Measurements from ENCODE around the gene USF2. TPM values are rescaled to one million over a fixed set of nuclear protein-coding genes. Genes with fewer than 3 reads are reported as not detected.
"Not testable (repeated sequence)": the region's sequence is repeated elsewhere in the genome, so short reads cannot be mapped to it uniquely, and the experiment has no call there.

Gene USF2
- total RNA-seq, 1 donor from 2014 or later: 137 TPM

- Mint-ChIP-seq H3K27me3 (ENCODE audit: low read depth) (no peaks in the 10 kb centered on the region), H3K9me3 (no peaks in the 10 kb centered on the region), H3K36me3 (no peaks in the 10 kb centered on the region), H3K4me3 (no peak within 1 kb of the TSS), H3K27ac (no peak within 1 kb of the TSS), H3K4me1 (no peaks in the 10 kb centered on the region)
- no peak for TF ChIP-seq CTCF (IDR thresholded peaks at IDR 0.05; ENCODE audit: unreplicated experiment)
- DNase-seq (ENCODE audit: low spot score in 2 of 2, unreplicated experiment in 2 of 2): no peak
Observed at GRCh38 chr19:35228177-35228930, 40.4 kb upstream of the USF2 start, which contains the start of gene FAM187B. Gene FAM187B, minus strand, starts transcription at chr19:35228739. Its CDS starts 59 bp downstream, at chr19:35228680.

DNA sequence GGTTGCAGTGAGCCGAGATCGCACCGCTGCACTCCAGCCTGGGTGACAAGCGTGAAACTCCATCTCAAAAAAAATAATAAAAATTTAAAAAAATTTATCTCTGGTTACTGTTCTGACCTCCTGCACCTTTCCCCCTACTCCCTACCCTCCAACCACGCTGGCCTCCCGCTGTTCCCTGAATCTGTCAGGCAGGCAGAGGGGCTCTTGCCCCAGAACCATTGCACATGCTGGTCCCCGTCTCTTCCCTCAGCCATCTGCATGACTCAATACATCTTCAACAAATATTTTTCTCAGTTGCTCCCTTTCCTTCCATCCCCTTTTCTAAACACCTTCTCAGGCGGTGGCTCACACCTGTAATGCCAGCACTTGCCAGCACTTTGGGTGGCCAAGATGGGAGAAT lies 39.2 kb upstream of the USF2 start:
- Mint-ChIP-seq H3K36me3 (no peaks in the 10 kb centered on the region), H3K9me3 (peaks cover 4% of the 10 kb centered on the region), H3K27me3 (ENCODE audit: low read depth) (peaks cover 1% of the 10 kb centered on the region), H3K27ac (no peak overlapping the region), H3K4me3 (no peak overlapping the region), H3K4me1 (no peaks in the 10 kb centered on the region)
- no peak for DNase-seq (ENCODE audit: low spot score in 2 of 2, unreplicated experiment in 2 of 2)
- no peak for TF ChIP-seq CTCF (IDR thresholded peaks at IDR 0.05; ENCODE audit: unreplicated experiment)

GRCh38 chr19:35231956-35232645 lies 36.7 kb upstream of the USF2 start:
- Mint-ChIP-seq H3K4me3 (no peak overlapping the region), H3K9me3 (peaks cover 8% of the 10 kb centered on the region), H3K27ac (no peak overlapping the region), H3K36me3 (no peaks in the 10 kb centered on the region), H3K4me1 (no peaks in the 10 kb centered on the region), H3K27me3 (ENCODE audit: low read depth) (peaks cover 1% of the 10 kb centered on the region)
- DNase-seq (ENCODE audit: low spot score in 2 of 2, unreplicated experiment in 2 of 2): no peak
- TF ChIP-seq CTCF (IDR thresholded peaks at IDR 0.05; ENCODE audit: unreplicated experiment): no peak

DNA sequence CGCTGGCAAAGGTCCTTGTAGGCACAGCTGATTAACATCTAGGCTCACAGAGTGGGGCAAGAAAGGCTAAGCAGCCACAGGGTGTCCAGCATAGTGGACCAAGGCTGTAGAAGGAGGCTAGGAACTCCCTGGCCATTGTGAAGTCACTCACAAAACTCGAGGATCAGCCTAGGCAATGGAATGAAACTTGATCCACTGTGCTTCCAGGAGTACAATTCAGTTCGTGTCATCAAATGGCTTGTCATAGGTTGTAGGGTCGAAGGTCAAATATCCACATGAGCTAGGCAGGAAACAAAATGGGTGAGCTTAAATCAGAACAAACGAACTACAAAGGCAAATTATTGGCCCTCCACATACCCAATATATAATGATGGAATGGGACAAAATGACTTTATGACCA lies 35.9 kb upstream of the USF2 start:
- no peak overlapping the region for H3K27ac Mint-ChIP-seq
- DNase-seq (ENCODE audit: low spot score in 2 of 2, unreplicated experiment in 2 of 2): no peak
- no peak for TF ChIP-seq CTCF (IDR thresholded peaks at IDR 0.05; ENCODE audit: unreplicated experiment)
- no peaks in the 10 kb centered on the region for H3K36me3 Mint-ChIP-seq
- H3K4me1 Mint-ChIP-seq: no peaks in the 10 kb centered on the region
- peaks cover 8% of the 10 kb centered on the region for H3K9me3 Mint-ChIP-seq
- H3K27me3 Mint-ChIP-seq (ENCODE audit: low read depth): peaks cover 1% of the 10 kb centered on the region
- no peak overlapping the region for H3K4me3 Mint-ChIP-seq

DNA sequence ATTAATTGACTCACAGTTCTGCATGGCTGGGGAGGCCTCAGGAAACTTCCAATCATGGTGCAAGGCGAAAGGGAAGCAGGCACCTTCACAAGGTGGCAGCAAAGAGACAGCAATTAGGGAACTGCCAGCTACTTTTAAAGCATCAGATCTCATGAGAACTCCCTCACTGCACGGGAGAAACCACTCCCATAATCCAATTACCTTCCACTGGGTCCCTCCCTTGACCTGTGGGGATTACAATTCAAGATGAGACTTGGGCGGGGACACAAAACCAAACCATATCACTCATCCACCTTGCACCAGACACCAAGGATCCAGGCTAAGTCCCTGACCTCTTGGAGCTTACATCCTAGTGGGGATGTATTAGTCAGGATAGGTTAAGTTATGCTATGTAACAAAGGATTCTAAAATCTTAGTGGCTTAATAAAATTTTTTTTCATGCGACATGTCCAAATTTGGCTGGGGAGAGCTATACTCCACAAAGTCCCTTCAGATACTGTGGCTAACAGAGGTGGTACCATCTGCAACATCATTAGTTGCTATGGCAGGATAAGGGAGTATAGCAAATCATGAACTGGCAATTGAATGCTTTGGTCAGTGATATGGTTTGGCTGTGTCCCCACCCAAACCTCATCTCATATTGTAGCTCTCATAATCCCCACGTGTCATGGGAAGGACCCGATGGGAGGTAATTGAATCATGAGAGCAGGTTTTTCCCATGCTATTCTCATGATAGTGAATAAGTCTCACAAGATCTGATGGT lies 31.9 kb upstream of the USF2 start:
- H3K4me3 Mint-ChIP-seq: no peak overlapping the region
- peaks cover 30% of the 10 kb centered on the region for H3K9me3 Mint-ChIP-seq
- H3K4me1 Mint-ChIP-seq: no peaks in the 10 kb centered on the region
- peaks cover 2% of the 10 kb centered on the region for H3K36me3 Mint-ChIP-seq
- no peak for TF ChIP-seq CTCF (IDR thresholded peaks at IDR 0.05; ENCODE audit: unreplicated experiment)
- H3K27ac Mint-ChIP-seq: no peak overlapping the region
- peaks cover 3% of the 10 kb centered on the region for H3K27me3 Mint-ChIP-seq (ENCODE audit: low read depth)
- DNase-seq (ENCODE audit: low spot score in 2 of 2, unreplicated experiment in 2 of 2): no peak

DNA sequence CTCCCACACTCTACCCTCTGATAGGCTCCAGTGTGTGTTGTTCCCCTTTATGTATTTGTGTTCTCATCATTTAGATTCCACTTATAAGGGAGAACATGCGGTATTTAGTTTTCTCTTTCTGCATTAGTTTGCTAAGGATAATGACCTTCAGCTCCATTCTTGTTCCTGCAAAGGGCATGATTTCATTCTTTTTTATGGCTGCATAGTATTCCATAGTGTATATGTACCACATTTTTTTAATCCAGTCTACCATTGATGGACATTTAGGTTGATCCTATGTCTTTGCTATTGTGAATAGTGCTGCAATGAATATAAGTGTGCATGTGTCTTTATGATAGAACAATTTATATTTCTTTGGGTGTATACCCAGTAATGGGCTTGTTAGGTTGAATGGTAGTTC lies 29.2 kb upstream of the USF2 start:
- H3K36me3 Mint-ChIP-seq; DNase-seq (ENCODE audit: low spot score in 2 of 2, unreplicated experiment in 2 of 2); H3K4me3 Mint-ChIP-seq; H3K4me1 Mint-ChIP-seq; H3K27ac Mint-ChIP-seq: not testable (repeated sequence)
- H3K9me3 Mint-ChIP-seq: peaks cover 42% of the 10 kb centered on the region
- H3K27me3 Mint-ChIP-seq (ENCODE audit: low read depth): peaks cover 11% of the 10 kb centered on the region

Measured in mesothelial cell of epicardium (in vitro differentiated cells).